C4-2B (cell line): Measurements from ENCODE around the gene DEAF1.

Source experiments
- ZFX ChIP-seq: fragments of 450-650 bp; IDR thresholded peaks from 2 replicates; pipeline ENCODE4 v1.6.1; 2017
- TF ChIP-seq, protein P1 (sequence below): fragments of 450-650 bp; conservative IDR thresholded peaks from 2 replicates; pipeline ENCODE4 v1.5.1; 2017; ENCODE audit warnings: mild to moderate bottlenecking

DNA sequence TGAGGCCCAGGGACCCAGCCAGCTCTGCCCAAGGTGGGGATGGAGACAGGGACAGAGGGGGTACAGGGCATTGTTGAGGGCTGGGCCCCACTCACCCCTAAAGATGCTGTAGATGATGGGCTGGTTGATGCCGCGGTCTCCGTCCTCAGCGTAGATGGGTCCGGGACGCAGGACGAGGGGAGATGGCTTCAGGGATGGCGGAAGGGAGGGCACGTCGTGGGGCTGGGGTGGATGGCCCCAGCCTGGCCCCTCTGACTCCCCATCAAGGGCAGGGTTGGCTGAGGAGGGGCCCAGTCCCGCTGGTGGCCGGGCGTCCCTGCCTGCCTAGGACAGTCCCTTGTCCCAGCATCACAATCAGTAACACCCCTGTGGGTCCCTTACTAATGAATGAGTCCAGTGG lies 74.8 kb downstream of the DEAF1 start:
- TF ChIP-seq, protein P1, sequence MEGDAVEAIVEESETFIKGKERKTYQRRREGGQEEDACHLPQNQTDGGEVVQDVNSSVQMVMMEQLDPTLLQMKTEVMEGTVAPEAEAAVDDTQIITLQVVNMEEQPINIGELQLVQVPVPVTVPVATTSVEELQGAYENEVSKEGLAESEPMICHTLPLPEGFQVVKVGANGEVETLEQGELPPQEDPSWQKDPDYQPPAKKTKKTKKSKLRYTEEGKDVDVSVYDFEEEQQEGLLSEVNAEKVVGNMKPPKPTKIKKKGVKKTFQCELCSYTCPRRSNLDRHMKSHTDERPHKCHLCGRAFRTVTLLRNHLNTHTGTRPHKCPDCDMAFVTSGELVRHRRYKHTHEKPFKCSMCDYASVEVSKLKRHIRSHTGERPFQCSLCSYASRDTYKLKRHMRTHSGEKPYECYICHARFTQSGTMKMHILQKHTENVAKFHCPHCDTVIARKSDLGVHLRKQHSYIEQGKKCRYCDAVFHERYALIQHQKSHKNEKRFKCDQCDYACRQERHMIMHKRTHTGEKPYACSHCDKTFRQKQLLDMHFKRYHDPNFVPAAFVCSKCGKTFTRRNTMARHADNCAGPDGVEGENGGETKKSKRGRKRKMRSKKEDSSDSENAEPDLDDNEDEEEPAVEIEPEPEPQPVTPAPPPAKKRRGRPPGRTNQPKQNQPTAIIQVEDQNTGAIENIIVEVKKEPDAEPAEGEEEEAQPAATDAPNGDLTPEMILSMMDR = no peak
- TF ChIP-seq ZFX = no peak
